ENCODE measurements around the gene ATF7. TPM values are rescaled to one million over a fixed set of nuclear protein-coding genes. Genes with fewer than 3 reads are reported as not detected.
"Not testable (repeated sequence)": the region's sequence is repeated elsewhere in the genome, so short reads cannot be mapped to it uniquely, and the experiment has no call there.

The ATF7 gene
- total RNA-seq, 1 donor from 2014 or later: 25.3 TPM

GRCh38 chr12:53567961-53568808 is 58.0 kb downstream of the ATF7 start:
- DNase-seq (ENCODE audit: low read depth): no peak

GRCh38 chr12:53565376-53565775 is 60.8 kb downstream of the ATF7 start:
- not testable (repeated sequence) for DNase-seq (ENCODE audit: low read depth)

- DNase-seq (ENCODE audit: low read depth): no peak
Measured at GRCh38 chr12:53564941-53565340, 61.2 kb downstream of the ATF7 start.

GRCh38 chr12:53564278-53564677 is 61.9 kb downstream of the ATF7 start:
- DNase-seq (ENCODE audit: low read depth): no peak

- no peak for DNase-seq (ENCODE audit: low read depth)
Measured at GRCh38 chr12:53563452-53564028, 62.6 kb downstream of the ATF7 start.

GRCh38 chr12:53561590-53561953 is 64.6 kb downstream of the ATF7 start:
- peak; percentile 64 for DNase-seq (ENCODE audit: low read depth)

GRCh38 chr12:53560912-53561589 is 65.1 kb downstream of the ATF7 start:
- no peak for DNase-seq (ENCODE audit: low read depth)

- peak; percentile 34 for DNase-seq (ENCODE audit: low read depth)
Measured at GRCh38 chr12:53560351-53560750, 65.8 kb downstream of the ATF7 start.

GRCh38 chr12:53558631-53559030 is 67.6 kb downstream of the ATF7 start:
- DNase-seq (ENCODE audit: low read depth): no peak

- no peak for DNase-seq (ENCODE audit: low read depth)
Measured at GRCh38 chr12:53552361-53553327, 73.5 kb downstream of the ATF7 start.

GRCh38 chr12:53551889-53552291 is 74.3 kb downstream of the ATF7 start:
- DNase-seq (ENCODE audit: low read depth): peak; percentile 46

GRCh38 chr12:53550595-53550994 is 75.6 kb downstream of the ATF7 start:
- no peak for DNase-seq (ENCODE audit: low read depth)

- not testable (repeated sequence) for DNase-seq (ENCODE audit: low read depth)
Measured at GRCh38 chr12:53550131-53550530, 76.1 kb downstream of the ATF7 start.

GRCh38 chr12:53548354-53548753 is 77.8 kb downstream of the ATF7 start:
- DNase-seq (ENCODE audit: low read depth): not testable (repeated sequence)

GRCh38 chr12:53543539-53543938 is 82.6 kb downstream of the ATF7 start:
- DNase-seq (ENCODE audit: low read depth): peak; percentile 69

- no peak for DNase-seq (ENCODE audit: low read depth)
Measured at GRCh38 chr12:53539526-53539925, 86.7 kb downstream of the ATF7 start.

- no peak for DNase-seq (ENCODE audit: low read depth)
Measured at GRCh38 chr12:53538209-53538689, 87.9 kb downstream of the ATF7 start.

- no peak for DNase-seq (ENCODE audit: low read depth)
Measured at GRCh38 chr12:53536962-53537361, 89.2 kb downstream of the ATF7 start.

- DNase-seq (ENCODE audit: low read depth): no peak
Measured at GRCh38 chr12:53533471-53533870, 92.7 kb downstream of the ATF7 start.

GRCh38 chr12:53532524-53533445 is 93.4 kb downstream of the ATF7 start:
- no peak for DNase-seq (ENCODE audit: low read depth)
